DND-41 (cell line): ENCODE results near the gene FAM83C.

ENCODE experiments used
- ATAC-seq: fragments of 200-7000 bp; cut with Tn5 transposase; 3 replicates; pipeline ENCODE4 v1.9.1; 2021; ENCODE audit warnings: low read depth; ENCODE audit not compliant: insufficient read depth
- DNase-seq: peaks from one replicate; pipeline ENCODE4 v3.0.0-alpha.2; 2020
- H2AFZ ChIP-seq: 2 replicates; pipeline ENCODE4 v1.6.0; 2012; ENCODE audit warnings: low read depth, low read length
- H3K27ac ChIP-seq: 2 replicates; pipeline ENCODE4 v1.5.1; 2012; ENCODE audit warnings: low read length, inconsistent platforms
- H3K27me3 ChIP-seq: fragments of 200-600 bp; sonication (generic); 2 replicates; pipeline ENCODE4 v1.6.0; 2012; ENCODE audit warnings: low read length, mild to moderate bottlenecking, inconsistent platforms; ENCODE audit not compliant: insufficient read depth, poor library complexity
- H3K36me3 ChIP-seq: 2 replicates; pipeline ENCODE4 v1.5.1; 2012; ENCODE audit warnings: low read length, inconsistent platforms; ENCODE audit not compliant: insufficient read depth
- H3K4me1 ChIP-seq: 2 replicates; pipeline ENCODE4 v1.5.1; 2012; ENCODE audit warnings: mild to moderate bottlenecking, low read length; ENCODE audit not compliant: insufficient read depth
- H3K4me2 ChIP-seq: 2 replicates; pipeline ENCODE4 v1.6.0; 2012; ENCODE audit warnings: mild to moderate bottlenecking, moderate library complexity, low read length, inconsistent platforms; ENCODE audit not compliant: insufficient read depth
- H3K4me3 ChIP-seq, 2 experiments: fragments of 200-600 bp in 1 of 2; shearing (Covaris generic) in 1 of 2; 2 replicates each; pipeline ENCODE4 v1.5.1; 2012 to 2016; ENCODE audit warnings: inconsistent platforms in 2 of 2, low read length in 2 of 2, mild to moderate bottlenecking in 2 of 2, low read depth in 1 of 2, moderate library complexity in 1 of 2
- H3K79me2 ChIP-seq: 2 replicates; pipeline ENCODE4 v1.6.0; 2012; ENCODE audit warnings: low read length, inconsistent platforms; ENCODE audit not compliant: insufficient read depth
- H3K9ac ChIP-seq: 2 replicates; pipeline ENCODE4 v1.6.0; 2012; ENCODE audit warnings: low read depth, mild to moderate bottlenecking, inconsistent platforms, low read length, moderate library complexity
- H3K9me3 ChIP-seq: 2 replicates; pipeline ENCODE4 v1.5.1; 2012; ENCODE audit warnings: low read length, moderate library complexity, mild to moderate bottlenecking, inconsistent platforms; ENCODE audit not compliant: insufficient read depth, severe bottlenecking
- H4K20me1 ChIP-seq: 2 replicates; pipeline ENCODE4 v1.6.0; 2012; ENCODE audit warnings: low read length; ENCODE audit not compliant: insufficient read depth
- EZH2 ChIP-seq: IDR thresholded peaks from 3 replicates; pipeline ENCODE4 v1.6.1; 2012; ENCODE audit warnings: borderline replicate concordance, low read depth, mild to moderate bottlenecking, moderate library complexity, low read length, inconsistent platforms; ENCODE audit not compliant: severe bottlenecking
- TF ChIP-seq, protein P1 (sequence below): IDR thresholded peaks from 2 replicates; pipeline ENCODE4 v1.5.1; 2012; ENCODE audit warnings: borderline replicate concordance, low read length, moderate library complexity, mild to moderate bottlenecking; ENCODE audit not compliant: poor library complexity, severe bottlenecking; ENCODE audit errors: extremely low read depth

Gene FAM83C

DNA sequence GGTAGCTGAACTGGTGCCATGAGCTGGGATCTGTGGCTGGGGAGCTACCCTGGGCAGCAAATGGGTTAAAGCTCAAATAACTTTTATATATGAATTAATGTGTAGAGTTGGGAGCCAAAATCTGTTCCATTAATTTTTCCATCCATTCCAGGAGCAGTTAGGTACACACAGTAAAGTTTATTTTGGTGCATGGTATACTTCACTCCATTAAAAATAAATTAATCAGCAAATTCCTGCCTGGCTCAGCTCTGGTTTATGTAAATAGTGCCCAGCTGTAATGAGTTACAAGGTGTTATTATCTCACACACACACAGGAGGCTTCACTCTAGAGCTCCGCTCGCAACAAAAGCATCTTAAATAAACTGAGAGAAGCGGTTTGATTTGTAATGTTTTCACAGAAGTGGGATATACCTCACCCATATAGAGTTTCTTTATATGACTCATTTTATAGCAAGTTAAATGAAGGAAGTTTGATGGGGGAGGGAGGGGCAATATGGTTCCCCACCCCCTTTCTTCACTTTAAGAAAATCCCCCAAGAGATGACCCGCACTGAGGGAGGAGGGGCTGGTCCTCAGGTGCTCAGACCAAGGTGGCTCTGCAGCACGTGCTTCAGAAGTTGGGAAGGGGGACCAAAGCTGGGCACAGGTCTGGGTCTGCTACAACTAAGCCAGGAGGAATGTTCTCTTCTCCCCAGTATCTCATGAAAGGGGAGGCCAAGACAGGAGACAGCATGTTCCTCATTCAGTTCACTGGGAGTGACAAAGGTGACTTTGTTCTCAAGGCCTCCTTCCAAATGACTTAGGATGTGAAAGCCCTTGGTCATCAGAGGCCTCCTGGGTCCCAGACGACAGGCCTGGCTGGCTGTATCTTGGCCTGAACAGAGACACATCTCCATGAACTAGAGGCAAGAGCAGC lies 10.5 kb upstream of the FAM83C start:
- no peak for TF ChIP-seq EZH2
- TF ChIP-seq, protein P1, sequence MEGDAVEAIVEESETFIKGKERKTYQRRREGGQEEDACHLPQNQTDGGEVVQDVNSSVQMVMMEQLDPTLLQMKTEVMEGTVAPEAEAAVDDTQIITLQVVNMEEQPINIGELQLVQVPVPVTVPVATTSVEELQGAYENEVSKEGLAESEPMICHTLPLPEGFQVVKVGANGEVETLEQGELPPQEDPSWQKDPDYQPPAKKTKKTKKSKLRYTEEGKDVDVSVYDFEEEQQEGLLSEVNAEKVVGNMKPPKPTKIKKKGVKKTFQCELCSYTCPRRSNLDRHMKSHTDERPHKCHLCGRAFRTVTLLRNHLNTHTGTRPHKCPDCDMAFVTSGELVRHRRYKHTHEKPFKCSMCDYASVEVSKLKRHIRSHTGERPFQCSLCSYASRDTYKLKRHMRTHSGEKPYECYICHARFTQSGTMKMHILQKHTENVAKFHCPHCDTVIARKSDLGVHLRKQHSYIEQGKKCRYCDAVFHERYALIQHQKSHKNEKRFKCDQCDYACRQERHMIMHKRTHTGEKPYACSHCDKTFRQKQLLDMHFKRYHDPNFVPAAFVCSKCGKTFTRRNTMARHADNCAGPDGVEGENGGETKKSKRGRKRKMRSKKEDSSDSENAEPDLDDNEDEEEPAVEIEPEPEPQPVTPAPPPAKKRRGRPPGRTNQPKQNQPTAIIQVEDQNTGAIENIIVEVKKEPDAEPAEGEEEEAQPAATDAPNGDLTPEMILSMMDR = no peak
- no peak for ATAC-seq
- Histone ChIP-seq H3K9ac (no peak overlapping the region), H3K9me3 (no peaks in the 10 kb centered on the region), H3K27me3 (no peaks in the 10 kb centered on the region), H4K20me1 (no peaks in the 10 kb centered on the region), H2AFZ (no peak overlapping the region), H3K36me3 (peaks cover 27% of the 10 kb centered on the region), H3K79me2 (no peaks in the 10 kb centered on the region), H3K4me3 (no peak overlapping the region), H3K4me1 (no peaks in the 10 kb centered on the region), H3K4me2 (no peak overlapping the region), H3K27ac (no peak overlapping the region)
- DNase-seq = no peak

DNA sequence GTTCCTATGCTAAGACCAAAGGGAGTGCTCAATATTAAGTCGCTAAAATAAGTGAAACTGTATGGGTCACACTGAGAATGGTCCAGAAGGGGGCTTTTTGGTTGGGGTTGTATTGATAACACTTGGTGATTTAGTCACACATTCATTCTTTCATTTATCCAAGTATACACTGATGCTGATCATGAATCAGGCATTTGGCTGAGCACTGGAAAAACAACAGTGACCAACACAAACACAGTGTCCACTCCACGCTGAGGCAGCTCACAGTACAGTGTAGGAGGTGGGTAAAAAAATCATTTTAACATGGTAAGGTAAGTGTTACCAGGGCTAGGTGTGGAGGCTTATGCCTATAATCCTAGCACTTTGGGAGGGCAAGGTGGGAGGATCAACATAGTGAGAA lies 9.2 kb upstream of the FAM83C start:
- Histone ChIP-seq H3K4me1 (no peaks in the 10 kb centered on the region), H2AFZ (no peak overlapping the region), H3K27ac (no peak overlapping the region), H3K4me2 (no peak overlapping the region), H3K36me3 (peaks cover 24% of the 10 kb centered on the region), H3K9ac (no peak overlapping the region), H3K79me2 (no peaks in the 10 kb centered on the region), H3K4me3 (no peak overlapping the region), H4K20me1 (no peaks in the 10 kb centered on the region), H3K9me3 (no peaks in the 10 kb centered on the region), H3K27me3 (no peaks in the 10 kb centered on the region)
- no peak for TF ChIP-seq EZH2
- no peak for ATAC-seq
- no peak for DNase-seq

DNA sequence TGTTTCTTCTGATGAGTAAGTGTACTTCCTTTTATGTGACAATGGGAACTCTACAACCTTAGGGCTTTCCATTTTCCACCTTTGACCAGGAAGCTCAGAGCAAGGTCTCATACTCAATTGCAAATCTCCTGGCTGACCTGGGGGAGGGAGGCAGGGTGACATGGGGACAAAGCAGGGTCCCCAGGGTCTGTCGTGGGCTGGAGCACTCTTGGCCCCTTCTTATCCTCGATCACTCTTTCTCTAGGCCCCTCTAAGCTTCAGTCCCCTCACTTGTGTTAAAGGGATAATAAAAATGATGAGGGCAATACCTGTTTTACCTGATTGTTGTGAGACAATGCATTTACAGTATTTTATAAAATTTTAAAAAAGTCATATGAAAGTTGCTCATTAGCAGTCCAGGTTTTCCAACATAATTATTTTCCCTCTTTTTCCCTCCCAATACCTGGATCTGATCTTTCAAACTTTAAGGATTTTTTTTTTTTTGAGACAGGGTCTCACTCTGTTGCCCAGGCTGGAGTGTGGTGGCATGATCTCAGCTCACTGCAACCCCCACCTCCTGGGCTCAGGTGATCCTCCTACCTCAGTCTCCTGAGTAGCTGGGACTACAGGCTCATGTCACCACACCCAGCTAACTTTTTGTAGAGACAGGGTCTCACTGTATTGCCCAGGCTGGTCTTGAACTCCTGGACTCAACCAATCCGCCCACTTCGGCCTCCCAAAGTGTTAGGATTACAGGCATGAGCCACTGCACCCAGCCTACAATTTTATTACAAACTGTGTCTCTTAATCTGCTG lies 8.4 kb upstream of the FAM83C start:
- no peaks in the 10 kb centered on the region for H3K27me3 ChIP-seq
- H3K4me1 ChIP-seq = no peaks in the 10 kb centered on the region
- H3K9me3 ChIP-seq = no peaks in the 10 kb centered on the region
- TF ChIP-seq, protein P1 = no peak
- no peak for TF ChIP-seq EZH2
- H3K27ac ChIP-seq = no peak overlapping the region
- no peak overlapping the region for H3K9ac ChIP-seq
- no peak overlapping the region for H2AFZ ChIP-seq
- no peak for ATAC-seq
- no peaks in the 10 kb centered on the region for H4K20me1 ChIP-seq
- H3K36me3 ChIP-seq = peaks cover 16% of the 10 kb centered on the region
- no peak overlapping the region for H3K4me2 ChIP-seq
- no peak overlapping the region for H3K4me3 ChIP-seq
- no peak for DNase-seq
- H3K79me2 ChIP-seq = no peaks in the 10 kb centered on the region

DNA sequence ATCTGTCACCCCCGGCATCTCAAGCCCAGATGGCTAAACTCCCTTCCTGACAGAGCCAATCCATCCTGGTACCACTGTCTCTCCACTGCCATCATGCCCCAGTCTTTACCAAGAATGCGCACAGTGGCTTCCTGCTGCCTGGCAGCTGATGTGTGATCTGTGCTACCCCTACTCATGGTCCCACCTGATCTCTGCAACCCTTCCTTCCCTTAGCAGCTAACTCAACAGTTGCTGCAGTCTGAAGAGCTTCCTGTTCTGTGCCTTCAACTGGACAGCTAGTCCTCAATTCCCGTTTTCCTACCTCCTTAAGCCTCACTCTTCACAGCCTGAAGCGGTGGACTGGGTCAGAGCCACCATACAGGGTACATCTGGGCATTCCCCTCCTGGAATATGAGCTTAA lies 7.6 kb upstream of the FAM83C start:
- Histone ChIP-seq H3K4me1 (no peaks in the 10 kb centered on the region), H4K20me1 (no peaks in the 10 kb centered on the region), H3K4me3 (no peak overlapping the region), H3K9me3 (no peaks in the 10 kb centered on the region), H2AFZ (no peak overlapping the region), H3K27ac (no peak overlapping the region), H3K79me2 (no peaks in the 10 kb centered on the region), H3K9ac (no peak overlapping the region), H3K4me2 (no peak overlapping the region), H3K36me3 (peaks cover 16% of the 10 kb centered on the region), H3K27me3 (no peaks in the 10 kb centered on the region)
- TF ChIP-seq, protein P1 = no peak
- TF ChIP-seq EZH2 = no peak
- DNase-seq = no peak
- ATAC-seq = no peak
